Endometrial microvascular endothelial cells (primary cell): ENCODE data around the gene MAP3K12. TPM values are rescaled to one million over a fixed set of nuclear protein-coding genes. Genes with fewer than 3 reads are reported as not detected.
"Not testable (repeated sequence)": the region's sequence is repeated elsewhere in the genome, so short reads cannot be mapped to it uniquely, and the experiment has no call there.

Experiments used
- in situ Hi-C: cut with HindIII; loops from 2 replicates; pipeline ENCODE4 v1.10.0; 2017; ENCODE audit warnings: low sequenced_read_pairs, low pct_unique_long_range_greater_than_20kb; ENCODE audit errors: inconsistent ontology term
- total RNA-seq: library from RNA; depleted of rRNA; stranded (reverse); fragments of >200 nt; gene quantifications from one replicate; pipeline ENCODE4 v1.2.3, GENCODE V29; 2015; ENCODE audit errors: inconsistent ontology term

MAP3K12 gene
- 11.8 TPM for total RNA-seq

GRCh38 chr12:53499266-53500141, at the start of gene MAP3K12:
Gene MAP3K12, minus strand, starts transcription at chr12:53499458. Its CDS starts 12,067 bp downstream, at chr12:53487391.
- in situ Hi-C loops, result no loop called here

- in situ Hi-C loops, result not testable (repeated sequence)
These were observed 49.1 kb upstream of the MAP3K12 start for GRCh38 chr12:53548354-53548753.

- in situ Hi-C loops, result no loop called here
These were observed 44.3 kb upstream of the MAP3K12 start for GRCh38 chr12:53543539-53543938.

- in situ Hi-C loops, result no loop called here
These were observed 40.3 kb upstream of the MAP3K12 start for GRCh38 chr12:53539526-53539925.

GRCh38 chr12:53538209-53538689, 39.0 kb upstream of the MAP3K12 start:
- in situ Hi-C loops, result no loop called here

- in situ Hi-C loops, result no loop called here
These were observed 37.7 kb upstream of the MAP3K12 start for GRCh38 chr12:53536962-53537361.

GRCh38 chr12:53533471-53533870, 34.2 kb upstream of the MAP3K12 start:
- in situ Hi-C loops, result no loop called here

- in situ Hi-C loops, result no loop called here
These were observed 33.5 kb upstream of the MAP3K12 start for GRCh38 chr12:53532524-53533445.

GRCh38 chr12:53532021-53532420, 32.8 kb upstream of the MAP3K12 start:
- in situ Hi-C loops, result no loop called here

GRCh38 chr12:53530920-53531319, 31.7 kb upstream of the MAP3K12 start:
- in situ Hi-C loops, result no loop called here

GRCh38 chr12:53530061-53530460, 30.8 kb upstream of the MAP3K12 start:
- in situ Hi-C loops, result no loop called here

- in situ Hi-C loops, result no loop called here
These were observed 25.2 kb upstream of the MAP3K12 start for GRCh38 chr12:53524476-53524875.

- in situ Hi-C loops, result no loop called here
These were observed 23.9 kb upstream of the MAP3K12 start for GRCh38 chr12:53523131-53523530.

GRCh38 chr12:53518381-53518780, 19.1 kb upstream of the MAP3K12 start:
- in situ Hi-C loops, result no loop called here

GRCh38 chr12:53516758-53517455, 17.6 kb upstream of the MAP3K12 start:
- in situ Hi-C loops, result no loop called here

GRCh38 chr12:53515291-53515680, 16.0 kb upstream of the MAP3K12 start:
- in situ Hi-C loops, result no loop called here

GRCh38 chr12:53514628-53515290, 15.5 kb upstream of the MAP3K12 start:
- in situ Hi-C loops, result no loop called here

GRCh38 chr12:53513712-53514410, 14.6 kb upstream of the MAP3K12 start:
- in situ Hi-C loops, result no loop called here
